ENCODE measurements around the gene B3GNT7.
"Not testable (repeated sequence)": the region's sequence is repeated elsewhere in the genome, so short reads cannot be mapped to it uniquely, and the experiment has no call there.

B3GNT7 gene, protein sequence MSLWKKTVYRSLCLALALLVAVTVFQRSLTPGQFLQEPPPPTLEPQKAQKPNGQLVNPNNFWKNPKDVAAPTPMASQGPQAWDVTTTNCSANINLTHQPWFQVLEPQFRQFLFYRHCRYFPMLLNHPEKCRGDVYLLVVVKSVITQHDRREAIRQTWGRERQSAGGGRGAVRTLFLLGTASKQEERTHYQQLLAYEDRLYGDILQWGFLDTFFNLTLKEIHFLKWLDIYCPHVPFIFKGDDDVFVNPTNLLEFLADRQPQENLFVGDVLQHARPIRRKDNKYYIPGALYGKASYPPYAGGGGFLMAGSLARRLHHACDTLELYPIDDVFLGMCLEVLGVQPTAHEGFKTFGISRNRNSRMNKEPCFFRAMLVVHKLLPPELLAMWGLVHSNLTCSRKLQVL

DNA sequence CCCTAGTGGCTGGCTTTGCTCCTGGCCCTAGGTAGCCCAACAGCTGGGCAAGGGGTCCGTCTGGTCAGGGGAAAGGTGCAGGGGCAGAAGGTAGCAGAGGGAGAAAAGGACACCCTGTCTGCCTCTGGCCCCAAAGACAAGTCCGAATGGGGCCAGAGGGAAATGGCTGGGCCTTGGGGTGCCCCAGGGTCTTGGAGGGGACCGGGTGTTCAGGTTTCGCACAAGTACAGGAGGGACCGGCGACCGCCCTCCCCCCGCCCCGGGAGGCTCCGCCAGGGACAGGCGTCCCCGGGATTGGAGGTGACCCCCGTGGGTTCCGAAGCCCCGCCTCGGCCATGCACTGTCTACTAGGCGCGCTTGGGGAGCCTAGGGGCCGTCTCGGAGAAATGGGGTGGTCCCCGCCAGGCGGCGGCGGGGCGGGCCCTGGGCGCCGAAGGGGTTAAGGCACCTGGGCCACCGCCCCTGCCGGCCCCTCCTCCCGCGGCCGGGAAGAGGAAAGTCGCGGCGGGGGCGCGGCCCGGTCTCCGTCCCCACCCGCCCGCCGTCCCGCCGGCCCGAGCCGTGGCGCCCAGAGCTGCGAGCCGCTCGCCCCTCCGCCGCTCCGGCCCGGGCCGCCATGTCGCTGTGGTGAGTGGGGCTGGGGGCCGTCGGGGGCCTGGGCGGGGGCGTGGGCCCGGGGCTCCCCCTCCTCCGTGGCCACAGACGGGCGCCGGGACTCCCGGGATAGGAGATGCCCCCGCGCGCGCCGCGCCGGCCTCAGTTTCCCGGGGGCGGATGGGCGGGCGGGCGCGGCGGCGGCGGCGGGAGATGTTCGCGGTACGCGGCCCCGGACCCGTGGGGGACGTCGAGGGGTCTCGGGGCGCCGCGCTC lies at the start of gene B3GNT7:
Gene B3GNT7, plus strand, starts transcription at position 523 of the 870 bp plus-strand sequence. Its CDS starts 94 bp downstream, at position 617.
- no peak for DNase-seq (ENCODE audit: low spot score)

- peak; percentile 76 for DNase-seq (ENCODE audit: low spot score)
Observed at GRCh38 chr2:231347081-231347480, 48.4 kb upstream of the B3GNT7 start.

DNA sequence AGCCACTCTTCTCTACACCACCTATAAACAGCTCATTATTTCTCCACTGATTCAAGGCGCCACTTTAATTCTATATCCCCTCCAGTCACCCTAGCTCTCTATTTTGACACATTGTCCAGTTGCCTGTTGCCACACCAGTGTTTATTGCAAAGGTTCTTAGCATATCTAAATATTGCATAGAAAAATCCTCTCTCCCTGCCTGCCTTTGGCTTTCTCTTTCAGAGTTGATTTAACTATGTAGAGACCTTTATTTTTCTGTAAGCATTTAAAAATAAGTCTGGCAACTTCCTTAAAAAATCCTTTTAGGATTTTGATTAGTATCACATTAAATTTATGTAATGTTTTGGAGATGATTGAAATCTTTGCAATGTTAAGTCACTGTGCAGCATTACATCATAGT lies 47.9 kb upstream of the B3GNT7 start:
- DNase-seq (ENCODE audit: low spot score) = no peak

- DNase-seq (ENCODE audit: low spot score) = no peak
Observed at GRCh38 chr2:231348173-231348572, 47.3 kb upstream of the B3GNT7 start.

DNA sequence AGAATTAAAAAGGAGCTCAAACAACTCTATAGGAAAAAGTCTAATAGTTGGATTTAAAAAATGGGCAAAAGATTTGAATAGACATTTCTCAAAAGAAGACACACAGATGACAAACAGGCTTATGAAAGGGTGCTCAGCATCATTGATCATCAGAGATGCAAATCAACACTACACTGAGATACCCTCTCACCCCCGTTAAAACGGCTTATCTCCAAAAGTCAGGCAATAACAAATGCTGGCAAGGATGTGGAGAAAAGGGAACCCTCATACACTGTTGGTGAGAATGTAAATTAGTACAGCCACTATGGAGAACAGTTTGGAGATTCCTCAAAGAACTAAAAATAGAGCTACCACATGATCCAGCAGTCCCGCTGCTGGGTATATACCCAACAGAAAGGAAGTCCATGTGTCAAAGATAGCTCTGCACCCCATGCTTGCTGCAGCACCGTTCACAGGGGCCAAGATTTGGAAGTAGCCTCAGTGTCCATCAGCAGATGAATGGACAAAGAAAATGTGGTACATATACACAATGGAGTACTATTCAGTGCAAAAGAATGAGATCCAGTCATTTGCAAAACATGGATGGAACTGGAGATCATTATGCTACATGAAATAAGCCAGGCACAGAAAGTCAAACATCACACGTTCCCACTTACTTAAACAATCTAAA lies 46.7 kb upstream of the B3GNT7 start:
- no peak for DNase-seq (ENCODE audit: low spot score)

GRCh38 chr2:231349374-231349735 lies 46.2 kb upstream of the B3GNT7 start:
- DNase-seq (ENCODE audit: low spot score) = not testable (repeated sequence)

- no peak for DNase-seq (ENCODE audit: low spot score)
Observed at GRCh38 chr2:231351648-231352047, 43.9 kb upstream of the B3GNT7 start.

GRCh38 chr2:231353469-231353868 lies 42.0 kb upstream of the B3GNT7 start:
- DNase-seq (ENCODE audit: low spot score) = no peak

DNA sequence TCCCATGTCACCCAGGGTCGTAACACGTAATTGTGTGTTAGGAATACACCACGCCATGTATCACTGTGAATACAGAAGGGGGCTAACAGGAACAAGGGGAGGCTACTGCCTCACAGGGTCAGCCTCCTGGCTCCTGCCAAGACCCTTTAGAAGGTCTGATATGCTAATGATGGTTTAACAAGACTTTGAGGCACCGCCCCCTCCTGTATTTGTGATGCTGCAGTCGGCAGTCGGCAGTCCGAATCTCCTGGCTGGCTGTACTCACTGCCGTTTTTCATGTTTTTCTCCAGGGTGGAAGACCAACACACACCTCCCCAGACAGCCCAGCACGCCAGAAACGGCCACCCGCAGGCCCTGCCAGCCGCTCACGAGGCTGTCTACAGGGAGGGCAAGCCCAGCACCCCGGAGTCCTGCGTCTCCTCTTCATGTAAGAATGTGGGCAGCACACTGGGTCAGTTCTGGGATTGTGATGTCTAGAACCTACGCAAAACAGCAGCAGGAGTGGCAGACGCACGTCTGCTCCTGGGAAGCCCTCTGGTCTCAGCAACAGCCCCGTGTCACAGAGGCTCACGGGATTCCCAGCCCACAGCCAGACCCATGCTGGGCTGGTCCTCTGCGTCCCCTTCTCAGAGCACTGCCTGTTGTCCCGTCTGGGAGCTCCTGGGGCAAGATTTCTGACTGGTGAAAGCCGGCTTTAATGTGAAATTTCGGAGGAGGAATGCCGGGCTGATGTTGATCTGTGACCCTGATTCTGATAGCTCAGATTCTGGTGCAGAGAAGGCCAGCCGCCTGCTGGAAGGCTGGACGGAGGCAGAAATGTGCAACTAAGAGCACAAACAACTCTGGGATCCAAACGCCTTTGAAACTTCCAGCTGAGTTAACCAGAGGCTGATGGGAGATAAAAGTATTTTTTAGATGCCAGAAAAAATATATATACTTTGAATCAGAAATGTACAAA lies 39.7 kb upstream of the B3GNT7 start:
- no peak for DNase-seq (ENCODE audit: low spot score)

DNA sequence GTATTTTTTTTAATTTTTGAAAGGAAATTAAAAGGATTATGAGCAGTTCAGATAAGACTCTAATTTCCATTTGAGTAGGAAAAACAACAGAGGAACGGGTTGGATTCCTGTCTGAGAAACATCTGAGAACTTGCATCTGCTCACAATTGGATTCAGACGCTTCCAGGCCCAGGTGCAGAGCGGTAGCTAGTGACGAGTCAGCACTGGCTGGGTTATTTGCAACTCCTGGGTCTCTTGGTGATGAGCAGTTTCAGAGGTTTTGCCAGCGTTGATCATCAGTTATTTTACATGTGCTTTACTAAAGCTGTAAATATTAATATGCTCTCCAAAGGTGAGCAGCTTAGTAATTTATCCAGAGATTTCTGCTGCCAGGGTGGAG lies 39.1 kb upstream of the B3GNT7 start:
- no peak for DNase-seq (ENCODE audit: low spot score)

DNA sequence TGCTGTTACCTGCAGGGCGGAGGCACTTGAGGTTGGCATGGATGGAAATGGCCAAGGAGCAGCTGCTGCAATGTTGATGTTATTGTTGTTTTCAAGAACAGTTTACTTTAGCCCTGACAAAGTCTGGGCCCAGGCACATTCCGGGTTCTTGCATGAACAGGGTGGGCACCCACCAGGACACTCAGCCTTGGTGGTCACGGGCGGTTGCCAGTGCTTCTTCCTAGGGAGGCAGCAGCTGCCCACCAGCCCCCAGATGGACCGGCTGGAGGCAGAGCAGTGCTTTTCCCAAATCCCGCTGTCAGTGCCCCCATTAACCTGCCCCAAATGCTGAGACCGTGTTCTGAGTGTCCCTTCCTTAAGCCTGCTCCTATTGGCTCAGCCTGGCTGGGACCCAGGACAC lies 38.5 kb upstream of the B3GNT7 start:
- DNase-seq (ENCODE audit: low spot score) = no peak

GRCh38 chr2:231357931-231358330 lies 37.6 kb upstream of the B3GNT7 start:
- DNase-seq (ENCODE audit: low spot score) = no peak

GRCh38 chr2:231359441-231359840 lies 36.1 kb upstream of the B3GNT7 start:
- no peak for DNase-seq (ENCODE audit: low spot score)

DNA sequence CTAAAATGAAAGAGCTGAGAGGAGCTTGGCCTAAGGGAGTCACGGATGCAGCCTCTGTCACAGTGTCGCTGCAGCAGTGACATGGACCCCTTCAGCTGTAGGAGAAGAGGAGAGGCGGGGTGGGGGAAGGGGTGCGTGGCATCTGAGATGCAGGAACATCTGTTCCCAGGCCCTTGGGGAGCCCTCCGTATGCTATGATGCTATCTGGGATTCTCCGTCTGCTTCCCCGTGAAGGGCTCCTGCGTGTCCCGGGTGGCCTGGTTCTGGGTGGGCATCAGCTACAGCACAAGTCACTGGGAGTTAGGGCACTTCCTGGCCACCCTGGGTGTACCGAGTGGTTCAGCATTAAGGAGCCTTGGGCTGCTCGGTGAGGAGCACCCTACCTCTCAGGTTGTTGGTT lies 35.6 kb upstream of the B3GNT7 start:
- no peak for DNase-seq (ENCODE audit: low spot score)

DNA sequence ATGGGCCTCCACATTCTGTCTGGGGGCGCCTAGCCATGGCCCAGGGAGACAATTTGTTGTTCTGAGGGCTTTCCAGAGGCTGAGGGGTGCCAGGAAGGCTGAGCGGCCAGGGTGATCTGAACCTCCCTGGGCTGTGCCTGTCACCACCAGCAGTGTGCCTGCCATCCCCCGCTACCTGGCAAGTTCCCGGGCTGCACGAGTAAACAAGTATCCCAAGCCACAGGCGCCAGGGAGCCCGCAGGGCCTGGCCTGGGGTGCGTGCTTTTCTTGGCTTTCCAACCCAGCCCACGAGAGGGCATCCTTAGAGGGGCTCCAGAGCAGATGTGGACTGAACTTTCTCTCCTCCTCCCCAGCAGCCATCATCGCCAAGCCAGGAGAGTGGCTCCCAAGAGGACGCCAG lies 35.1 kb upstream of the B3GNT7 start:
- no peak for DNase-seq (ENCODE audit: low spot score)

- DNase-seq (ENCODE audit: low spot score) = no peak
Observed at GRCh38 chr2:231360881-231361371, 34.6 kb upstream of the B3GNT7 start.

- DNase-seq (ENCODE audit: low spot score) = peak; percentile 49
Observed at GRCh38 chr2:231361701-231362554, 33.6 kb upstream of the B3GNT7 start.

DNA sequence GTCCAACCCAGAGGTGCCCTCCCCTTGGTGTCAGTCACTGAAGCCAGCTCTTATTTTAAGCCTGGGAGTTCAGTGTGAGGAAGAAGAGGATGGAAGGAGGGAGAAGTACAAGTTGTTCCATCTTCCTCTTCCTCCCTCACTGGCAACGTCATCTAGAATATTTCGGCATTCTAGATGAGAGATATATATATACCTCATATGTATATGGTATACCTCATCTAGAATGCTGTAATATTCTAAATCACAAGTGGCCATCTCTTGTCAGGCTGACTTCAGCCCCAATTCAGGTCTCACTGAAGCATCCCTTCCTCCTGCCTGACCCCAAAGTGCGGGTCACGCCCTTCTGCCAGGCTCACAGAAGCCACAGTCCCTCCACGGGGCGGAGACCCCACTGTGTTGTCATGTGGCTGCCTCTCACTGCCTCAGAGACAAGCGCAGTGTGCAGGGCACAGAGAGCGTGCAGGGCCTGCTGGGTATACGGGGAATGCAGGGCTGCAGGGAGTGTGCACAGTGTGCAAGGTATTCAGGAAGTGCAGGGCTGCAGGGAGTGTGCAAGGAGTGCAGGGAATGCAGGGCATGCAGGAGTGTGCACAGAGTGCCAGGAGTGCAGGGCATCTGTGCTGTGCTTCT lies 32.8 kb upstream of the B3GNT7 start:
- no peak for DNase-seq (ENCODE audit: low spot score)

GRCh38 chr2:231364061-231364460 lies 31.4 kb upstream of the B3GNT7 start:
- no peak for DNase-seq (ENCODE audit: low spot score)
